A549 (cell line): ENCODE data around the gene CDK18.

Source experiments
- BHLHE40 ChIP-seq: IDR thresholded peaks from 2 replicates; pipeline ENCODE4 v1.6.1; 2012; ENCODE audit warnings: low read depth, low read length, inconsistent platforms
- CEBPB ChIP-seq, 2 experiments: fragments of >200 bp in 1 of 2; sonication (Bioruptor Twin) in 1 of 2; formaldehyde crosslinking in 1 of 2; IDR thresholded peaks; 2 replicates each; pipeline ENCODE4 v1.6.1; 2012 to 2016
- CTCF ChIP-seq: fragments of >200 bp; sonication (Bioruptor Twin); formaldehyde crosslinking; IDR thresholded peaks from 3 replicates; pipeline ENCODE4 v1.5.1; 2016
- POLR2A ChIP-seq: IDR thresholded peaks from 2 replicates; pipeline ENCODE4 v1.6.1; 2012; ENCODE audit warnings: mild to moderate bottlenecking, low read length
- POLR2AphosphoS2 ChIP-seq: conservative IDR thresholded peaks from 2 replicates; pipeline ENCODE4 v1.6.1; 2012; ENCODE audit warnings: low read length, improper control_type of control experiment, inconsistent platforms
- TF ChIP-seq, protein P1 (sequence below): IDR thresholded peaks from 2 replicates; pipeline ENCODE4 v1.6.1; 2012

- TF ChIP-seq POLR2AphosphoS2 (no peak), POLR2A (no peak), CTCF (no peak), BHLHE40 (no peak), CEBPB (IDR thresholded peaks at IDR 0.05) (no peak)
- TF ChIP-seq, protein P1, sequence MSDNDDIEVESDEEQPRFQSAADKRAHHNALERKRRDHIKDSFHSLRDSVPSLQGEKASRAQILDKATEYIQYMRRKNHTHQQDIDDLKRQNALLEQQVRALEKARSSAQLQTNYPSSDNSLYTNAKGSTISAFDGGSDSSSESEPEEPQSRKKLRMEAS = no peak
These were observed 26.7 kb upstream of the CDK18 start for GRCh38 chr1:205477759-205478247.
